Stomach (tissue), 4 donors: ENCODE measurements around the gene PFDN2.

ENCODE experiments used
- POLR2A ChIP-seq, 4 donors: fragments of 450-650 bp; IDR thresholded peaks; one replicate each; pipeline ENCODE4 v1.6.1; 2016; ENCODE audit warnings: antibody characterized with exemption in 4 of 4, control low read depth in 2 of 4, mild to moderate bottlenecking in 1 of 4, moderate library complexity in 1 of 4
- TF ChIP-seq, protein P1 (sequence below), 7 experiments: fragments of 450-650 bp in 4 of 7; fragments of 200-600 bp in 3 of 7; sonication (generic) in 3 of 7; IDR thresholded peaks; one replicate each; pipeline ENCODE4 v1.5.1; 2016 to 2019; ENCODE audit warnings: antibody characterized with exemption in 7 of 7, control low read depth in 2 of 7, mild to moderate bottlenecking in 1 of 7

- TF ChIP-seq, protein P1, sequence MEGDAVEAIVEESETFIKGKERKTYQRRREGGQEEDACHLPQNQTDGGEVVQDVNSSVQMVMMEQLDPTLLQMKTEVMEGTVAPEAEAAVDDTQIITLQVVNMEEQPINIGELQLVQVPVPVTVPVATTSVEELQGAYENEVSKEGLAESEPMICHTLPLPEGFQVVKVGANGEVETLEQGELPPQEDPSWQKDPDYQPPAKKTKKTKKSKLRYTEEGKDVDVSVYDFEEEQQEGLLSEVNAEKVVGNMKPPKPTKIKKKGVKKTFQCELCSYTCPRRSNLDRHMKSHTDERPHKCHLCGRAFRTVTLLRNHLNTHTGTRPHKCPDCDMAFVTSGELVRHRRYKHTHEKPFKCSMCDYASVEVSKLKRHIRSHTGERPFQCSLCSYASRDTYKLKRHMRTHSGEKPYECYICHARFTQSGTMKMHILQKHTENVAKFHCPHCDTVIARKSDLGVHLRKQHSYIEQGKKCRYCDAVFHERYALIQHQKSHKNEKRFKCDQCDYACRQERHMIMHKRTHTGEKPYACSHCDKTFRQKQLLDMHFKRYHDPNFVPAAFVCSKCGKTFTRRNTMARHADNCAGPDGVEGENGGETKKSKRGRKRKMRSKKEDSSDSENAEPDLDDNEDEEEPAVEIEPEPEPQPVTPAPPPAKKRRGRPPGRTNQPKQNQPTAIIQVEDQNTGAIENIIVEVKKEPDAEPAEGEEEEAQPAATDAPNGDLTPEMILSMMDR (IDR thresholded peaks at IDR 0.05): no peak
- no peak for TF ChIP-seq POLR2A (IDR thresholded peaks at IDR 0.05)
Measured at GRCh38 chr1:161096015-161096414, 21.8 kb downstream of the PFDN2 start.
